HG02938 (cell line): ENCODE results near the gene HUS1B.
"Not testable (repeated sequence)": the region's sequence is repeated elsewhere in the genome, so short reads cannot be mapped to it uniquely, and the experiment has no call there.

ENCODE experiments used
- ATAC-seq: cut with Tn5 transposase; IDR thresholded peaks from one replicate; pipeline ENCODE4 v1.9.1; 2021; ENCODE audit warnings: mild to moderate bottlenecking, moderate library complexity; ENCODE audit not compliant: unreplicated experiment

The HUS1B gene

GRCh38 chr6:679282-679681 is 22.4 kb upstream of the HUS1B start:
- ATAC-seq: no peak

- ATAC-seq: no peak
Observed at GRCh38 chr6:678520-678919, 21.6 kb upstream of the HUS1B start.

GRCh38 chr6:677919-678318 is 21.0 kb upstream of the HUS1B start:
- no peak for ATAC-seq

- ATAC-seq: no peak
Observed at GRCh38 chr6:674956-675355, 18.1 kb upstream of the HUS1B start.

- ATAC-seq: no peak
Observed at GRCh38 chr6:674406-674805, 17.5 kb upstream of the HUS1B start.

GRCh38 chr6:667253-667927 is 10.5 kb upstream of the HUS1B start:
- no peak for ATAC-seq

GRCh38 chr6:665403-666267 is 8.7 kb upstream of the HUS1B start:
- no peak for ATAC-seq

- not testable (repeated sequence) for ATAC-seq
Observed at GRCh38 chr6:663788-664187, 6.9 kb upstream of the HUS1B start.

- no peak for ATAC-seq
Observed at GRCh38 chr6:659716-660581, 3.0 kb upstream of the HUS1B start.

GRCh38 chr6:658244-658643 is 1.3 kb upstream of the HUS1B start:
- ATAC-seq: no peak

GRCh38 chr6:657743-658142 is 843 bp upstream of the HUS1B start:
- no peak for ATAC-seq

- ATAC-seq: no peak
Observed at GRCh38 chr6:654136-654535, 2.8 kb downstream of the HUS1B start.

- no peak for ATAC-seq
Observed at GRCh38 chr6:652865-653264, 4.0 kb downstream of the HUS1B start.

- ATAC-seq: no peak
Observed at GRCh38 chr6:650098-650497, 6.8 kb downstream of the HUS1B start.

- ATAC-seq: no peak
Observed at GRCh38 chr6:642805-643204, 14.1 kb downstream of the HUS1B start.

GRCh38 chr6:641225-641985 is 15.5 kb downstream of the HUS1B start:
- ATAC-seq: no peak

- ATAC-seq: no peak
Observed at GRCh38 chr6:636488-636887, 20.4 kb downstream of the HUS1B start.

- ATAC-seq: no peak
Observed at GRCh38 chr6:635233-635632, 21.7 kb downstream of the HUS1B start.

GRCh38 chr6:633611-634010 is 23.3 kb downstream of the HUS1B start:
- no peak for ATAC-seq

- ATAC-seq: no peak
Observed at GRCh38 chr6:628766-629165, 28.1 kb downstream of the HUS1B start.

- ATAC-seq: no peak
Observed at GRCh38 chr6:626236-626635, 30.7 kb downstream of the HUS1B start.
